T47D (cell line): ENCODE results near the gene KLRF1.
A peak's percentile ranks its signal among the peaks of the same experiment; 100 is the strongest.

ENCODE experiments used
- DNase-seq, 2 experiments: peaks; one replicate each; pipeline versions ENCODE4 v3.0.0 to v3.0.0-alpha.2; 2011 to 2012; ENCODE audit warnings: low read depth in 1 of 2, low spot score in 1 of 2
- JUND ChIP-seq: IDR thresholded peaks from 2 replicates; pipeline ENCODE4 v1.6.1; 2012; ENCODE audit warnings: low read depth
- in situ Hi-C: cut with HindIII; loops from 2 replicates; pipeline ENCODE4 v1.10.0; 2016; ENCODE audit warnings: low sequenced_read_pairs, low pct_unique_long_range_greater_than_20kb

Gene KLRF1

DNA sequence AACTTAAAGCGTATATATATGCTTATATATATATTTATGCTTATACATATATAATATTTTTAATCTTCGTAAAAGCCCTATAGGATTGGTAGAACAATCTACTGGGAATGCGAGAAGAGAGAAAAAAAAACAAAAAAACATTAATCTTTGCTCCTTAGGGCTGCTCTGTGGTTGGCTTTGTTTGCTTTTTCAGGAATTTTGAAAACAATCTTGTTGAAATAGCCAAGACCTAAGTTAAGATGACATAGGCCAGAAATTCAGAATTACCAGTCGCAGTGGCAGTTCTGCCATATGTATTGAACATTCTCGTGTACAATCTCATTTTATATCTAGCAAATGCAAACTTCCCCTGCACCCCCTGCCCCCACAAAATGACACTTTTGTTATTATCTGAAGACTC lies 54.7 kb downstream of the KLRF1 start:
- in situ Hi-C loops = no loop called here
- no peak for TF ChIP-seq JUND
- DNase-seq = peak in 1 of 2 experiments; percentile 45

DNA sequence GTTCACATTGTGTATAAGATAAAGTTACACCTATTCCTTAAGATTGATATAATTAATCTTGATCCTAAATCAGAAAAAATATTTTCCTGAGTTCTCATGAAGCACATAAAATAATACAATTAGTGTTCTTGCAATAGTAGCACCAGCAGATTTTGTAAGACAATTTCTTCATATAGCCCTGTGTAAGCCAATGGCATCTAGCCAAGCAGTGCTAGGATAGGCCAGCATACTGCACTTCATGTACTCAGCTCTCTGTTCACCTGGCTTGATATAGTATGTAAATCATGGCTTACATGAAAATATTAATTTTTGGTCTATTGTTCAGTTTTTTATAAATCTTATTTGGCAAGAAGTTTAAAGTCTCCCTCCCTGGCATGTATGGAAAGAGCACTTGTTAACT lies 55.9 kb downstream of the KLRF1 start:
- DNase-seq = peak in 1 of 2 experiments; percentile 45
- in situ Hi-C loops = no loop called here
- no peak for TF ChIP-seq JUND

DNA sequence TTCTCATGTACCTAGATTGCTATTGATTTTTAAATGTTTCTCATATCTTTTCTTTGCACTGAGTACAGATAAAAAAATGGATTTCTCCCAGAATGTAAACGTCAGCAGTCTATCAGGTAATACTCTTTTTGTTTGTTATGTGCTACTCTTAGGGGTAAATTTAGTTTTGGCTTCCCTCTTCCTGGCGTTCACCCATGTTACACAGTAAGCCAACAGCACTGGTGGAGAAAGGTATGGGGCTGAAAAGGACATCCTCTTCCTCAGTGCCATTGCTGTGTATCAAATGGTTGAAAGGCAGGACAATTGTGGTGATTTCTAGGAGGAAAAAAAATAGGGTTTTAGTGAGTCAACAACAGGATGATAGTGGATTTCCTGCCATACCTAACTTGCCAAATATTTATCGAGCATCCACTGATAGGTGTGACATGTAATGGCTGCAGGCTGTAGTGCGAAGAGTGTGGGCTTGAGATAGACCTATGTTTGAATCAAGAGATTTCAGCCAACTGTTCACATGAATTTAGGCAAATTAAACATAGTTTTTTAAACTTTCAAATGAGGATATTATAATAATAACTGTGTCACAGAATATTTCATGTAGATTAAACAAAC lies 61.5 kb downstream of the KLRF1 start:
- in situ Hi-C loops = no loop called here
- no peak for DNase-seq
- TF ChIP-seq JUND = no peak
